GM18519 (cell line): ENCODE measurements around the gene MT1H.

Source experiments
- ATAC-seq: cut with Tn5 transposase; IDR thresholded peaks from one replicate; pipeline ENCODE4 v1.9.1; 2021; ENCODE audit warnings: mild to moderate bottlenecking, moderate library complexity; ENCODE audit not compliant: unreplicated experiment, low FRiP score

MT1H gene

DNA sequence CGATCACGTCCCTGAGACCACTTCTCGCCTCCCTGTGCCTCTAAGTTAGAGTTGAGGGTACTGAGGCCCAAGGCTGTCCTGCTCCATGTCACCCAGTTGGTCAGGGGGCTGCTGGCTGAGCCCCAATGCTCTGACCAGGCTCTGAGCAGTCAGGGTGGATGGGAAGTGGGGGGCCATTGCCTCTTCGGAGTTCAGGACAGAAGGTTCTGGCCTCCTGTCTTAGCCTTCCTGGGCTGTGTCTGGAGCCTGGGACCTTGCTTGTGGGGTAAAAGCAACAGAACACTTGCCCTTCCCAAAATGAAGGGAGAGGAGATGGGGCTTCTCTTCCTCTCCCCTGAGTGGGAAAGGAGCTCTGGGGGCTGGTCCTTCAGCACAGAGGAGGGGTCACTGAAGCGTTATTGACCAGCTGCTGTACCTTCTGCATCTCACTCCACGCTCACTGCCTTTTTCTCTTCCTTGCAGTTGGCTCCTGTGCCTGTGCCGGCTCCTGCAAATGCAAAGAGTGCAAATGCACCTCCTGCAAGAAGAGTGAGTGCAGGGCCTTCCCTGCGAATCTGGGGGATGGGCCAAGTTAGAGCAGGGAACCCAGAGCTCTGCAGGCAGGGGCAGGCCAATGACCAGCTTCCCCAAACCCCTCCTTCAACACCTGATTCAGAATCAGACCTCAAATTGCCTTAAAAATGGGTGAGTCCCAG, 13.2 kb downstream of the MT1H start:
- no peak for ATAC-seq

- no peak for ATAC-seq
Measured at GRCh38 chr16:56683424-56684172, 14.0 kb downstream of the MT1H start.

GRCh38 chr16:56684256-56684925, 14.8 kb downstream of the MT1H start:
- no peak for ATAC-seq

DNA sequence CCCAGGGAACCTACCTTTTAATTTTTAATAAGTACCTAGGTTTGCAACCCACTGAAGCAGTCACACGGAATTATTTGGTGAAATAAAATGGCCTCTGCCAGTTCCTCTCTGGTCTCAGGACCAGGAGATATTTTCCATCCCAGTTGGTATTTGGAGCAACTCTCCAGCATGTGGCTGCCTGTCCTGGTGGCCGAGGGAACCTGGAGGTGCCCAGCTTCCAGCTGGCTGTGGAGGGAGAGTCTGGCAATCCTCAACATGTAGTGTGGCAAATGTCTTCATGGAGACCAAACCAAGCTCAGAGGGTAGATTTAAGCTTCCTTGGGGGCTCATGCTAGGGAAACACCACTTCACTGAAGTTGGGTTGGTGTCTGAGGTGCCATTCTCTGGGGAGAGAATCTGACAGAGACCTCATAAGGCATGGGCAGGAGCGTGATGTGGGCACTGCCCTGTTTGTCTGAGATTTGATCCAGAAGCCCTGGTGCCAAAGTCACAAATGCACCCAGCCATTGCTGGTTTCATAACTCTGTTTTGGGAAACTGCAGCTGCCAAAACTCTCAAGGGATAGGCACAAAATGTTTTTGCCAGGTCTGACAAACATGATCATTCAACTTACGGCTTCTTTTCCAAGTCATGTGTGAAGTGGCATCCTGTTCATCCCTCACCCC, 15.4 kb downstream of the MT1H start:
- no peak for ATAC-seq

DNA sequence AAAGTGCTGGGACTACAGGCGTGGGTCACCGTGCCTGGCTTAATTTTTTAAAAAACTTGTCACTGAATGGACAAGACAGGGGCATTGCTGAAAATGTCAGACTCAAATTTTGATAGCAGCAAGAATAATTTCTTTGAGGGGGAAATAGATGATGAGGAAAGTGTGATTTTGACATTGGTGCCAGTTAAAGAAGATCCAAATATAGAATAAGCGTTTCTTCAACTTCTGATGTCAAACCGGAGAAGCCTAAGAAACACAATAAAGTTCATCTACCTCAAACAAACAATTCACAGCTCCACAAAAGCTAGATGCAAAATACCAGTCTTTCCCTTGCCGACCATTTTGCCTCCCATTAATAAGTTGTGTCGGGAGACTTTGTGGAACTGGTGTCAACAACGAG, 17.1 kb downstream of the MT1H start:
- ATAC-seq, result no peak

GRCh38 chr16:56688762-56689161, 19.1 kb downstream of the MT1H start:
- ATAC-seq, result no peak

- ATAC-seq, result no peak
Measured at GRCh38 chr16:56689171-56689570, 19.6 kb downstream of the MT1H start.

GRCh38 chr16:56690420-56691122, 21.0 kb downstream of the MT1H start:
- ATAC-seq, result no peak

- no peak for ATAC-seq
Measured at GRCh38 chr16:56691885-56692284, 22.3 kb downstream of the MT1H start.

GRCh38 chr16:56695246-56695645, 25.6 kb downstream of the MT1H start:
- no peak for ATAC-seq

DNA sequence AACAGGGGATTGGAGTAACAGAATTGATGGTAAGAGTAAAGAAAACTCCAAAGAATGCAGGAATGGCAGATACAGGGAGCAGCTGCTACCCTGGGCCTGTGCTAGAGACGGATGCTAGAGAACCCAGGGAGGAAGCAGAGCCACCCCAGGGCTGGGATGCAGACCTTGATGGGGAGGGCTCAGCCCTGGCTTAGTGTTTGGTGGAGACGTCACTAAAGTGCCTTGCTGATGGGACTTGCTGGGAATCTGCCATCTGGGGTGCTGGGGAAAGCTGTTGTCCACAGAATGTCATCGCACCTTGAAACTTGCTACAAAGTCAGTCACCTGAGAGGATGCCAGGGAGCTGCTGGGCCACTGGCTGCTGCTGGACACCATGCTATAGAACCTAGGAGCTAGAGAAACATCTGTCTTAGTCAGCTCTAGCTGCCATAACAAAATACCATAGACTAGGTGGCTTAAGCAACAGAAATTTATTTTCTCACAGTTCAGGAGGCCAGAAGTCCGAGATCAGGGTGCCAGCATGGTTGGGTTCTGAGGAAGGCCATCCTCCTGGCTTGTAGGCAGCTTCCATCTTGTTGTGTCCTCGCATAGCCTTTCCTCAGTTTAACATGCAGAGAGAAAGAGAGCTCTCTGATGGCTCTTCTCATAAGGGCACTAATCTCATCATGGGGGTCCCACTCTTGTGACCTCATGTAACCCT, 28.0 kb downstream of the MT1H start:
- ATAC-seq, result no peak

DNA sequence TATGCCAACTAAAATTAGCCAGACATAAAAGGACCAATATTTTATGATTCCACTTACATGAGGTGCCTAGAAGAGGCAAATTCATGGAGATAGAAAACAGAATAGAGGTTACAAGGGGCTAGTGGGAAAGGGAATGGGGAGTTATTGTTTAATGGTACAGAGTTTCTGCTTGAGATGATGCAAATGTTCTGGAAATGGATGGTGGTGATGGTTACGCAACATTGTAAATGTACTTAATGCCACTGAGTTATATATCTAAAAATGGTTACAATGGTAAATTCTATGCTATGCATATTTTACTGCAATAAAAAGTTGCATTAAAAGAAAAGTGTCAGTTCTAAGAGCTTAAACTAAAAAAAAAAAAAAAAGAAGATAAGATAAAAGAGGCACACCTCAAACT, 30.6 kb downstream of the MT1H start:
- ATAC-seq, result no peak

- no peak for ATAC-seq
Measured at GRCh38 chr16:56700631-56701030, 31.0 kb downstream of the MT1H start.

DNA sequence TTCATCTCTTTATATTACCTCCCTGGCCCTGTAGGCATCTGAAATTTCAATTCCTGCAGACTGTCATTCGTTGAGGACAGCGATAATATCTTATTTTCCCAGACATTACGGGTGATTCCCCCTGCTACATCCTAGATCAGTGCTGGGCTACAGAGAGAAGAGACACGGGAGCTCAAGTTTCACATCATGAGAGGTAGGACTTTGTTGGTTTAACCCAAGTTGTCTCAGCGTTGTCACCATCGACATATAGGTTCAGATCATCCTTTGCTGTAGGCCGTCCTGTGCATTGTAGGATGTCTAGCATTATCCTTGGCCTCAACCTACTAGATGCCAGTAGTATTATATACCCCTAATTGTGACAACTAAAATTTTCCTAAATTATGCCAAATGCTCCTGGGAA, 31.9 kb downstream of the MT1H start:
- no peak for ATAC-seq

- no peak for ATAC-seq
Measured at GRCh38 chr16:56702836-56703235, 33.2 kb downstream of the MT1H start.

- no peak for ATAC-seq
Measured at GRCh38 chr16:56708525-56709442, 39.2 kb downstream of the MT1H start.

DNA sequence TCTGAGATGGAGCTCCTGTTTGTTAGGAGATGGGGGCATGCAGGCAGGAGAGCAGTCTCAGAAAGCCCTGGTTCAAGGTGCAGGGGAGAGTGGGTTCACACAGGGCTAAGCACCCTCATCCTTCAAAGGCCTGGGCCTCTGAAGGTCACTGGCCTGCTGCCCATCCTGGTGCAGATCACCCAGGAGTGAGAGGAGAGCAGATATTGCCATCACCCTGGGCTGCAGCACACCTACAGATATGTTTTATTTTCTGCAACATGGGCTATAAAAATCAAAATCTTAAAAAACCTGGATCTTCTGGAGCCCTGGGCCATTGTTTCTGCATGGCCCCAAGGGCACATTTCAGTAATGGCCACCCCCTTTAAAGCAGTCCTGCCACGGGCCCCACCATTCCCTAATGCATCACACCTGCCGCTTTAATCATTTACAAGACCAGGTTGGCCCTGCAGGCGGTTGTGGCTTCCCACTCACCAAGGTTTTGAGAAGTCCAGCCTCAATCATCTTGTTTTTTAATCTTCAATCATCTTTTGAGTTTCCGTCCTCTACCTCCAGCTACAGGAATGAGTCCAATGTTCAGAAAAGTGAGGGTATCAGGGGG, 39.9 kb downstream of the MT1H start:
- no peak for ATAC-seq

DNA sequence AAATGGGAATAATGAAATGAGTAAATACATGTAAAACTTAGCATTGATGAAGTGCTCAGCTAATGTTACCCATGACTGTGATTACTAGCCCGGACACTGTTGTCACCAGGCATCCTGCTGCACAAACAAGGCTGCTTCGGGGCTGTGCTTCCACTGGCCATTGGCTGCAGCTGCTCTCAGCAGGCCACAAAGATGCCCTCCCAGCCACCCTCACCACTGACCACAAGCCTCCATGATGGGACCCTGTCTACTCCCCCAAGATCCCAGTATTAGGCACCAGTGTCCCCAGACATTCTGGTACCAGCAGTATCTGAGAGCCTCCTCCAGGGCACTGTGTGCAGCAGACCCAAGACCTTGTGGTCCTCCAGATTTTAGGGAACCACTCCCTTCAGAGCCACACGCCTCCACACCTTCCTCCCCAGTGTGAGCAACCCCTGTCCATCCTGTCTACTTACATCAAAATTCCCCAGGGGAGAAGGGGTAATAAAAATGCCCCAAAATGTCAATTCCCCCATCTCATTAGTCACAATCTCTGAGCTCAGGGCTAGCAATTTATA, 40.6 kb downstream of the MT1H start:
- no peak for ATAC-seq
